ENCODE measurements around the gene CLDN18. TPM values are rescaled to one million over a fixed set of nuclear protein-coding genes. Genes with fewer than 3 reads are reported as not detected.

The CLDN18 gene
- total RNA-seq (2014; rRNA removed; shearing (Covaris generic)), result not detected in 2 replicates
- not detected in 2 replicates for total RNA-seq (2022)
- not detected for Bru-seq, nascent RNA
- not detected for BruChase-seq, experiment 1, labeled RNA remaining after a 6-hour chase
- not detected for BruChase-seq, experiment 2, labeled RNA remaining after a 2-hour chase
- long read RNA-seq, result 0 reads

- intact Hi-C loops (cut with micrococcal nuclease; ENCODE audit: unreplicated experiment), result no loop called here
- CTCF ChIA-PET (ENCODE audit: unreplicated experiment), result no interaction called here
Measured at GRCh38 chr3:138009476-138010272, at the start of gene CLDN18. CLDN18 (plus strand) TSS chr3:138010165; CDS start chr3:138010226, 61 bp downstream.

DNA sequence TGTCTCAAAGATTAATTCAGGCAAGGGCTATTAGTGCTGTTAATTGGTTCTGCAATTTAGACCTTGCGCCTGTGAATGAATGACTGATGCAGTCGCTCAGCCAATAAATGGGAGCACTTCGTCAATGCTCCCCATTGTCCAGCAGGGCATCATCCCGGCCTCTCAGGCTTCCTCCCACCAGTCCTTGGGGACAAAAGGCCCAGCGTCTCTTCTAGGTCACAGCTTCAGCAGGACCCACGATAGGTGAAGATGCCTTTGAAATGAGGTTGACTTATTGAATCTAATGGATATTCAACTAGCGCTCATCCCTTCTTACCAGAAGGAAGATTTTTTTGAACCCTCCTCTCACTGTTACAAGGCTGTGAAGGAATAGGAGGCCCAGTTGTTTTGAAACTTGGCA lies 47.7 kb upstream of the CLDN18 start:
- intact Hi-C loops (cut with micrococcal nuclease; ENCODE audit: unreplicated experiment), result no loop called here
- Histone ChIP-seq H3K4me1 (ENCODE audit: insufficient read depth, low read length, poor library complexity, severe bottlenecking) (no peaks in the 10 kb centered on the region), H4K20me1 (ENCODE audit: insufficient read depth, low read length) (no peaks in the 10 kb centered on the region), H3K4me3 (ENCODE audit: low read depth, low read length, poor library complexity, severe bottlenecking) (no peak overlapping the region), H3K4me2 (ENCODE audit: low read length) (no peak overlapping the region), H3K79me2 (ENCODE audit: insufficient read depth, low read depth, low read length) (no peaks in the 10 kb centered on the region), H2AFZ (ENCODE audit: low read length) (no peak overlapping the region), H3K9me3 (ENCODE audit: low read length) (no peaks in the 10 kb centered on the region), H3K27ac (ENCODE audit: low read depth, low read length, poor library complexity, severe bottlenecking) (no peak overlapping the region), H3K36me3 (ENCODE audit: insufficient read depth, low read length) (no peaks in the 10 kb centered on the region), H3K9me2 (ENCODE audit: insufficient read depth, low read length) (no peaks in the 10 kb centered on the region)
- BruUV-seq (replicated peaks), result no TSS peak
- TF ChIP-seq CTCF (conservative IDR thresholded peaks at IDR 0.05; ENCODE audit: low read length) (no peak), EZH2phosphoT487 (IDR thresholded peaks at IDR 0.05; ENCODE audit: borderline replicate concordance, low read depth, low read length) (no peak)
- POLR2A ChIA-PET, result no interaction called here
- no peak for DNase-seq (ENCODE audit: low spot score)
- CTCF ChIA-PET (ENCODE audit: unreplicated experiment), result no interaction called here

More at GRCh38 chr3:138009476-138010272, at the start of gene CLDN18:
- H3K79me2 ChIP-seq (ENCODE audit: insufficient read depth, low read depth, low read length), result no peaks in the 10 kb centered on the region
- no peak within 1 kb of the TSS for H3K4me2 ChIP-seq (ENCODE audit: low read length)
- no peak within 1 kb of the TSS for H3K27ac ChIP-seq (ENCODE audit: low read depth, low read length, poor library complexity, severe bottlenecking)
- TF ChIP-seq EZH2phosphoT487 (IDR thresholded peaks at IDR 0.05; ENCODE audit: borderline replicate concordance, low read depth, low read length), result no peak
- TF ChIP-seq CTCF (conservative IDR thresholded peaks at IDR 0.05; ENCODE audit: low read length), result no peak
- no TSS peak for BruUV-seq (replicated peaks)
- no peak within 1 kb of the TSS for H2AFZ ChIP-seq (ENCODE audit: low read length)
- no peak within 1 kb of the TSS for H3K4me3 ChIP-seq (ENCODE audit: low read depth, low read length, poor library complexity, severe bottlenecking)
- H4K20me1 ChIP-seq (ENCODE audit: insufficient read depth, low read length), result no peaks in the 10 kb centered on the region
- no peaks in the 10 kb centered on the region for H3K4me1 ChIP-seq (ENCODE audit: insufficient read depth, low read length, poor library complexity, severe bottlenecking)
- no peaks in the 10 kb centered on the region for H3K9me2 ChIP-seq (ENCODE audit: insufficient read depth, low read length)
- POLR2A ChIA-PET, result no interaction called here
- no peaks in the 10 kb centered on the region for H3K9me3 ChIP-seq (ENCODE audit: low read length)
- DNase-seq (ENCODE audit: low spot score), result no peak
- H3K36me3 ChIP-seq (ENCODE audit: insufficient read depth, low read length), result no peaks in the 10 kb centered on the region

DNA sequence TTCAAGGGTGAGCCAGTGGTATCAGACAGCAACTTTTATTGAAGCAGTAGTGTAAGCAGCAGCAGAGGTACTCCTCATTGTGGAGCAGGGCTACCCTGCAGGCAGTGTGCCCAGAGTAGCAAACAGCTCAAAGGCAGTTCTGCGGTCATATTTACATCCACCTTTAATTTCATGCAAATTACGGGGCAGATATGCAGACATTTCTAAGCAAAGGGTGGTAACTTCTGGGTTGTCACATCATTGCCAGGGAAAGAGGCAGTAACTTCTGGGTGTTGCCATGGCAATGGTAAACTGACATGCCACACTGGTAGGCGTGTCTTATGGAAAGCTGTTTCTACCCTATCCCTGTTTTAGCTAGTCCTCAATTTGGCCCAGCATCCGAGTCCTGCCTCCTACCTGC lies 46.5 kb upstream of the CLDN18 start:
- Histone ChIP-seq H3K27ac (ENCODE audit: low read depth, low read length, poor library complexity, severe bottlenecking) (no peak overlapping the region), H3K9me2 (ENCODE audit: insufficient read depth, low read length) (no peaks in the 10 kb centered on the region), H3K79me2 (ENCODE audit: insufficient read depth, low read depth, low read length) (no peaks in the 10 kb centered on the region), H3K9me3 (ENCODE audit: low read length) (no peaks in the 10 kb centered on the region), H4K20me1 (ENCODE audit: insufficient read depth, low read length) (no peaks in the 10 kb centered on the region), H3K36me3 (ENCODE audit: insufficient read depth, low read length) (no peaks in the 10 kb centered on the region), H3K4me1 (ENCODE audit: insufficient read depth, low read length, poor library complexity, severe bottlenecking) (no peaks in the 10 kb centered on the region), H2AFZ (ENCODE audit: low read length) (no peak overlapping the region), H3K4me2 (ENCODE audit: low read length) (no peak overlapping the region), H3K4me3 (ENCODE audit: low read depth, low read length, poor library complexity, severe bottlenecking) (no peak overlapping the region)
- BruUV-seq (replicated peaks), result no TSS peak
- TF ChIP-seq EZH2phosphoT487 (IDR thresholded peaks at IDR 0.05; ENCODE audit: borderline replicate concordance, low read depth, low read length) (no peak), CTCF (conservative IDR thresholded peaks at IDR 0.05; ENCODE audit: low read length) (no peak)
- DNase-seq (ENCODE audit: low spot score), result no peak
- CTCF ChIA-PET (ENCODE audit: unreplicated experiment), result no interaction called here
- POLR2A ChIA-PET, result interaction anchor here (0.6 kb wide), 1 partner anchor 67 kb away, joined by 3 read pairs; no protein-coding TSS in a partner anchor
- intact Hi-C loops (cut with micrococcal nuclease; ENCODE audit: unreplicated experiment), result no loop called here

All from OCI-LY7 (cell line).